GM19452 (cell line): Measurements from ENCODE around the gene CT45A7.
"Not testable (repeated sequence)": the region's sequence is repeated elsewhere in the genome, so short reads cannot be mapped to it uniquely, and the experiment has no call there.

Experiments used
- ATAC-seq: cut with Tn5 transposase; IDR thresholded peaks from one replicate; pipeline ENCODE4 v1.9.1; 2021; ENCODE audit not compliant: unreplicated experiment

CT45A7 gene, protein sequence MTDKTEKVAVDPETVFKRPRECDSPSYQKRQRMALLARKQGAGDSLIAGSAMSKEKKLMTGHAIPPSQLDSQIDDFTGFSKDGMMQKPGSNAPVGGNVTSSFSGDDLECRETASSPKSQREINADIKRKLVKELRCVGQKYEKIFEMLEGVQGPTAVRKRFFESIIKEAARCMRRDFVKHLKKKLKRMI

DNA sequence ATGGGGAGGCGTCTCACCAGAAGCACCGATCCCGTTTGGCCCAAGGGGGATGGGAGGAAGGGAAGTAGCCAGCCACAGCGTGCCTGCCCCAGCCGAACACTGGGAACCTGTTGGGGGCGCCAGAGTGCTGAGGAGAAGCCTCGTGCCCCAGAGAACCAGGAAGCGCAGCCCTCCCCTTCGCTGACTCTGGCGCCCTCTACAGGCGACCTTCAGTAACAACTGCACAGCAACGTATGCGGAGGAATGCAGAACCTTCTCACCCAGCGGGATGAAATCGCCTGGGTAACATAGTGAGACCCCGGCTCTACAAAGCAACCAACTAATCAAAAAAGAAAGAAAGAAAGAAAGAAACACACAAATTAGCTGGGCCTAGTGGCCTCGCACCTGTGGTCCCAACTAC is at the start of gene CT45A7:
Gene CT45A7, minus strand, starts transcription at position 101 of the 400 bp plus-strand sequence. CDS start 3,747 bp downstream, outside the sequence.
- not testable (repeated sequence) for ATAC-seq

DNA sequence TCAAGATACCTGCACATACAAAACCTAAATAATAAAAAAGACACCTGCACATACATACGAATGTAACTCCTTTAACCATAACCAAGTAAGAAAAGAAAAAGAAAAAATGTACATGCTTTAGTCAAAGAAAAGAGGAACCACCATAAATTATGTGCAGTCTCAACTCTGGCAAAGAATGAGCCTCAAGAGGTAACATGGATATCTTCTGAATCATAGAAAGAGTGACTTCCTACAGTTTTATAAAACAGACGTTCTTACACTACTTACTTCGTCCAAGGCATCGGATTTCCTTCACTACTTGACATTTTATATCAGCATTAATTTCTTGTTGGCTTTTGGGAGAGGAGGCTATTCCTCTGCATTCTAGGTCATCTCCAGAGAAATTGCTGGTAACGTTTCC is 45.7 kb upstream of the CT45A7 start:
- not testable (repeated sequence) for ATAC-seq

DNA sequence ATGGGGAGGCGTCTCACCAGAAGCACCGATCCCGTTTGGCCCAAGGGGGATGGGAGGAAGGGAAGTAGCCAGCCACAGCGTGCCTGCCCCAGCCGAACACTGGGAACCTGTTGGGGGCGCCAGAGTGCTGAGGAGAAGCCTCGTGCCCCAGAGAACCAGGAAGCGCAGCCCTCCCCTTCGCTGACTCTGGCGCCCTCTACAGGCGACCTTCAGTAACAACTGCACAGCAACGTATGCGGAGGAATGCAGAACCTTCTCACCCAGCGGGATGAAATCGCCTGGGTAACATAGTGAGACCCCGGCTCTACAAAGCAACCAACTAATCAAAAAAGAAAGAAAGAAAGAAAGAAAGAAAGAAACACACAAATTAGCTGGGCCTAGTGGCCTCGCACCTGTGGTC is 34.6 kb upstream of the CT45A7 start, which contains the start of gene CT45A9:
Gene CT45A9, minus strand, starts transcription at position 101 of the 400 bp plus-strand sequence. CDS start 3,751 bp downstream, outside the sequence.
- not testable (repeated sequence) for ATAC-seq

DNA sequence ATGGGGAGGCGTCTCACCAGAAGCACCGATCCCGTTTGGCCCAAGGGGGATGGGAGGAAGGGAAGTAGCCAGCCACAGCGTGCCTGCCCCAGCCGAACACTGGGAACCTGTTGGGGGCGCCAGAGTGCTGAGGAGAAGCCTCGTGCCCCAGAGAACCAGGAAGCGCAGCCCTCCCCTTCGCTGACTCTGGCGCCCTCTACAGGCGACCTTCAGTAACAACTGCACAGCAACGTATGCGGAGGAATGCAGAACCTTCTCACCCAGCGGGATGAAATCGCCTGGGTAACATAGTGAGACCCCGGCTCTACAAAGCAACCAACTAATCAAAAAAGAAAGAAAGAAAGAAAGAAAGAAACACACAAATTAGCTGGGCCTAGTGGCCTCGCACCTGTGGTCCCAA is 17.4 kb upstream of the CT45A7 start, which contains the start of gene CT45A8:
Gene CT45A8, minus strand, starts transcription at position 101 of the 400 bp plus-strand sequence. CDS start 3,755 bp downstream, outside the sequence.
- ATAC-seq = not testable (repeated sequence)

DNA sequence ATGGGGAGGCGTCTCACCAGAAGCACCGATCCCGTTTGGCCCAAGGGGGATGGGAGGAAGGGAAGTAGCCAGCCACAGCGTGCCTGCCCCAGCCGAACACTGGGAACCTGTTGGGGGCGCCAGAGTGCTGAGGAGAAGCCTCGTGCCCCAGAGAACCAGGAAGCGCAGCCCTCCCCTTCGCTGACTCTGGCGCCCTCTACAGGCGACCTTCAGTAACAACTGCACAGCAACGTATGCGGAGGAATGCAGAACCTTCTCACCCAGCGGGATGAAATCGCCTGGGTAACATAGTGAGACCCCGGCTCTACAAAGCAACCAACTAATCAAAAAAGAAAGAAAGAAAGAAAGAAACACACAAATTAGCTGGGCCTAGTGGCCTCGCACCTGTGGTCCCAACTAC is 17.2 kb downstream of the CT45A7 start, which contains the start of gene CT45A2:
Gene CT45A2, minus strand, starts transcription at position 101 of the 400 bp plus-strand sequence. CDS start 3,747 bp downstream, outside the sequence.
- not testable (repeated sequence) for ATAC-seq

DNA sequence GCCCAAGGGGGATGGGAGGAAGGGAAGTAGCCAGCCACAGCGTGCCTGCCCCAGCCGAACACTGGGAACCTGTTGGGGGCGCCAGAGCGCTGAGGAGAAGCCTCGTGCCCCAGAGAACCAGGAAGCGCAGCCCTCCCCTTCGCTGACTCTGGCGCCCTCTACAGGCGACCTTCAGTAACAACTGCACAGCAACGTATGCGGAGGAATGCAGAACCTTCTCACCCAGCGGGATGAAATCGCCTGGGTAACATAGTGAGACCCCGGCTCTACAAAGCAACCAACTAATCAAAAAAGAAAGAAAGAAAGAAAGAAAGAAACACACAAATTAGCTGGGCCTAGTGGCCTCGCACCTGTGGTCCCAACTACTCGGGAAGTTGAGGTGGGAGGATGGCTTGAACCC is 34.4 kb downstream of the CT45A7 start, which contains the start of gene CT45A6:
Gene CT45A6, minus strand, starts transcription at position 101 of the 400 bp plus-strand sequence. CDS start 3,794 bp downstream, outside the sequence.
- not testable (repeated sequence) for ATAC-seq

DNA sequence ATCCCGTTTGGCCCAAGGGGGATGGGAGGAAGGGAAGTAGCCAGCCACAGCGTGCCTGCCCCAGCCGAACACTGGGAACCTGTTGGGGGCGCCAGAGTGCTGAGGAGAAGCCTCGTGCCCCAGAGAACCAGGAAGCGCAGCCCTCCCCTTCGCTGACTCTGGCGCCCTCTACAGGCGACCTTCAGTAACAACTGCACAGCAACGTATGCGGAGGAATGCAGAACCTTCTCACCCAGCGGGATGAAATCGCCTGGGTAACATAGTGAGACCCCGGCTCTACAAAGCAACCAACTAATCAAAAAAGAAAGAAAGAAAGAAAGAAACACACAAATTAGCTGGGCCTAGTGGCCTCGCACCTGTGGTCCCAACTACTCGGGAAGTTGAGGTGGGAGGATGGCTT is 51.7 kb downstream of the CT45A7 start, which contains the start of gene CT45A5:
Gene CT45A5, minus strand, starts transcription at position 101 of the 400 bp plus-strand sequence. CDS start 3,774 bp downstream, outside the sequence.
- ATAC-seq = not testable (repeated sequence)
